ENCODE data around the gene OPRL1.

DNA sequence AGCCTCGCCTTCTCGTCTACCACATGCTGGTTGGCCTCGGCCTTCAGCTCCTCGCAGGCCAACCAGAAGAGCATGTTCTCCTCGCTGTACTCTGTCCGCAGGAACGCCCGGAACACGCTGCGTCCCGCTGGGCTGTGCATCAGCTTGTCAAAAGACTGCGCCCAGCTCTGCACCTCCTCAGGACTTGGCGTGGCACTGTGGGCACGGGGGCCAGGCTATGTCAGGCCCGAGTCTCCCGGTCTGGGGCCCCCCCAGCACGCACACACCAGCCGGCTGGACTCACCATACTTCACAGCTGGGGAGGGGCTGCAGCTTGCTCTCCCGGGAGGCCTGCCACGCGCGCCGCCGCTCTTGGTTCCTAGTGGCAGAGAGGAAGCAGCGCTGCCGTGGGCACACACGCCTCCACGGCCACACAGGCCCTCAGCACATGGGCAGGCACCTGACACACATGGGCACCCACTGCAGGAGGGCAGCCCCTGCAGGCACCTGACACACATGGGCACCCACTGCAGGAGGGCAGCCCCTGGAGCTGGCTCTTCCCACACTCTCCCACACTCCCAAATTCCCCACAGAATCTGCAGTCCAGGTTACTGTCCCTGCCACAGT, 5.6 kb upstream of the OPRL1 start:
- TF ChIP-seq POLR2AphosphoS5 (IDR thresholded peaks at IDR 0.05; ENCODE audit: low read depth, low read length) (no peak), MXI1 (IDR thresholded peaks at IDR 0.05; ENCODE audit: low read depth, low read length) (no peak), GATA2 (CRISPR knock-in tag; IDR thresholded peaks at IDR 0.05) (no peak), REST (IDR thresholded peaks at IDR 0.05; ENCODE audit: low read depth, low read length) (no peak), RAD21 (IDR thresholded peaks at IDR 0.05; ENCODE audit: low read length) (no peak), NRF1 (IDR thresholded peaks at IDR 0.05; ENCODE audit: low read depth, low read length) (no peak), SMC3 (IDR thresholded peaks at IDR 0.05; ENCODE audit: low read depth, low read length) (no peak)
- TF ChIP-seq, protein P1, sequence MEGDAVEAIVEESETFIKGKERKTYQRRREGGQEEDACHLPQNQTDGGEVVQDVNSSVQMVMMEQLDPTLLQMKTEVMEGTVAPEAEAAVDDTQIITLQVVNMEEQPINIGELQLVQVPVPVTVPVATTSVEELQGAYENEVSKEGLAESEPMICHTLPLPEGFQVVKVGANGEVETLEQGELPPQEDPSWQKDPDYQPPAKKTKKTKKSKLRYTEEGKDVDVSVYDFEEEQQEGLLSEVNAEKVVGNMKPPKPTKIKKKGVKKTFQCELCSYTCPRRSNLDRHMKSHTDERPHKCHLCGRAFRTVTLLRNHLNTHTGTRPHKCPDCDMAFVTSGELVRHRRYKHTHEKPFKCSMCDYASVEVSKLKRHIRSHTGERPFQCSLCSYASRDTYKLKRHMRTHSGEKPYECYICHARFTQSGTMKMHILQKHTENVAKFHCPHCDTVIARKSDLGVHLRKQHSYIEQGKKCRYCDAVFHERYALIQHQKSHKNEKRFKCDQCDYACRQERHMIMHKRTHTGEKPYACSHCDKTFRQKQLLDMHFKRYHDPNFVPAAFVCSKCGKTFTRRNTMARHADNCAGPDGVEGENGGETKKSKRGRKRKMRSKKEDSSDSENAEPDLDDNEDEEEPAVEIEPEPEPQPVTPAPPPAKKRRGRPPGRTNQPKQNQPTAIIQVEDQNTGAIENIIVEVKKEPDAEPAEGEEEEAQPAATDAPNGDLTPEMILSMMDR (IDR thresholded peaks at IDR 0.05): no peak
